Tibial nerve (tissue), 4 donors: ENCODE data around the gene IRF2BPL. TPM values are rescaled to one million over a fixed set of nuclear protein-coding genes. Genes with fewer than 3 reads are reported as not detected.
A peak's percentile ranks its signal among the peaks of the same experiment; 100 is the strongest.

Experiments used
- DNase-seq, 2 donors: peaks; one replicate each; pipeline ENCODE4 v3.0.0-alpha.2; 2019; ENCODE audit warnings: low spot score in 2 of 2
- H3K27ac ChIP-seq, 4 donors: fragments of 200-600 bp; sonication (generic) in 3 of 4; one replicate each; pipeline ENCODE4 v1.5.1; 2017 to 2019; ENCODE audit warnings: mild to moderate bottlenecking in 1 of 4
- H3K27me3 ChIP-seq, 2 donors: fragments of 200-600 bp; sonication (generic) in 1 of 2; one replicate each; pipeline versions ENCODE4 v1.5.1 to v1.6.0; 2017 to 2019
- H3K36me3 ChIP-seq, 3 donors: fragments of 200-600 bp; sonication (generic); one replicate each; pipeline ENCODE4 v1.5.1; 2018 to 2019
- H3K4me1 ChIP-seq, 4 donors: fragments of 200-600 bp; sonication (generic) in 3 of 4; one replicate each; pipeline ENCODE4 v1.5.1; 2017 to 2019
- H3K4me3 ChIP-seq, 4 donors: fragments of 200-600 bp; sonication (generic) in 3 of 4; one replicate each; pipeline ENCODE4 v1.5.1; 2017 to 2019; ENCODE audit warnings: mild to moderate bottlenecking in 1 of 4, moderate library complexity in 1 of 4
- H3K9me3 ChIP-seq, 4 donors: fragments of 200-600 bp; sonication (generic) in 3 of 4; one replicate each; pipeline ENCODE4 v1.5.1; 2017 to 2019
- EP300 ChIP-seq, 2 donors: sonication (generic); formaldehyde crosslinking; IDR thresholded peaks; one replicate each; pipeline ENCODE4 v1.6.1; 2017; ENCODE audit warnings: antibody characterized with exemption in 2 of 2, mild to moderate bottlenecking in 1 of 2
- POLR2A ChIP-seq, 2 donors: fragments of 450-650 bp; IDR thresholded peaks; one replicate each; pipeline ENCODE4 v1.6.1; 2017; ENCODE audit warnings: antibody characterized with exemption in 2 of 2, mild to moderate bottlenecking in 2 of 2, moderate library complexity in 2 of 2
- WGBS, 2 donors: methylation state at CpG; one replicate each; pipeline ENCODE4 v1.1.5; 2018; 5-methylcytosine and 5-hydroxymethylcytosine counted together
- total RNA-seq, 4 donors: library from RNA; depleted of rRNA; stranded (reverse); fragments of >200 nt; gene quantifications; one replicate each; pipeline ENCODE4 v1.1.0, GENCODE V29; 2016
- TF ChIP-seq, protein P1 (sequence below), 5 experiments: fragments of 200-600 bp in 3 of 5; fragments of 450-650 bp in 2 of 5; sonication (generic) in 3 of 5; IDR thresholded peaks; one replicate each; pipeline ENCODE4 v1.5.1; 2016 to 2019; ENCODE audit warnings: antibody characterized with exemption in 5 of 5, mild to moderate bottlenecking in 3 of 5, moderate library complexity in 2 of 5

The IRF2BPL gene
- total RNA-seq, 4 donors from 2014 or later, result 52.4 to 69.2 (median 60.7) TPM

DNA sequence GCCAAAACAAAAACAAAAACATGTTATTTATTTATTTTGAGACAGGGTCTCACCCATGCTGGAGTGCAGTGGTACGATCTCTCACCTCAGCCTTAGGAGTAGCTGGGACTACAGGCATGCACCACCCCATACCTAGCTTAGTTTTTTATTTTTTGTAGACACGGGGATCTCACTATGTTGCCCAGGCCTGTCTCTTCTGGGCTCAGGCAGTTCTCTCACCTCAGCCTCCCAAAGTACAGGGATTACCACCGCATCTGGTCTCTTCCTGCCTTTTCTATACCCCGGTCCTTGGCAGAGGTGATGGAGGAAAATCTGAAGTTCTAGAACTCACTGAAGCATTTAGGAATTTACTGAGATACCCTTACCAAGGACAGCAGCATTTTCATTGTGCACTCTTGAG, 6.8 kb upstream of the IRF2BPL start:
- Histone ChIP-seq H3K27ac (peak overlapping the region in 2 of 4 donors; percentile 99), H3K27me3 (no peaks in the 10 kb centered on the region), H3K4me1 (peaks cover 7 to 90% (median 70%) of the 10 kb centered on the region in 4 donors), H3K36me3 (no peaks in the 10 kb centered on the region), H3K9me3 (no peaks in the 10 kb centered on the region), H3K4me3 (no peak overlapping the region)
- no peak for TF ChIP-seq EP300 (IDR thresholded peaks at IDR 0.05)
- TF ChIP-seq, protein P1, sequence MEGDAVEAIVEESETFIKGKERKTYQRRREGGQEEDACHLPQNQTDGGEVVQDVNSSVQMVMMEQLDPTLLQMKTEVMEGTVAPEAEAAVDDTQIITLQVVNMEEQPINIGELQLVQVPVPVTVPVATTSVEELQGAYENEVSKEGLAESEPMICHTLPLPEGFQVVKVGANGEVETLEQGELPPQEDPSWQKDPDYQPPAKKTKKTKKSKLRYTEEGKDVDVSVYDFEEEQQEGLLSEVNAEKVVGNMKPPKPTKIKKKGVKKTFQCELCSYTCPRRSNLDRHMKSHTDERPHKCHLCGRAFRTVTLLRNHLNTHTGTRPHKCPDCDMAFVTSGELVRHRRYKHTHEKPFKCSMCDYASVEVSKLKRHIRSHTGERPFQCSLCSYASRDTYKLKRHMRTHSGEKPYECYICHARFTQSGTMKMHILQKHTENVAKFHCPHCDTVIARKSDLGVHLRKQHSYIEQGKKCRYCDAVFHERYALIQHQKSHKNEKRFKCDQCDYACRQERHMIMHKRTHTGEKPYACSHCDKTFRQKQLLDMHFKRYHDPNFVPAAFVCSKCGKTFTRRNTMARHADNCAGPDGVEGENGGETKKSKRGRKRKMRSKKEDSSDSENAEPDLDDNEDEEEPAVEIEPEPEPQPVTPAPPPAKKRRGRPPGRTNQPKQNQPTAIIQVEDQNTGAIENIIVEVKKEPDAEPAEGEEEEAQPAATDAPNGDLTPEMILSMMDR (IDR thresholded peaks at IDR 0.05), result no peak
- 87 to 92% methylated on average over 4 of the region's 4 CpGs for WGBS, 2 donors
- DNase-seq, result no peak

DNA sequence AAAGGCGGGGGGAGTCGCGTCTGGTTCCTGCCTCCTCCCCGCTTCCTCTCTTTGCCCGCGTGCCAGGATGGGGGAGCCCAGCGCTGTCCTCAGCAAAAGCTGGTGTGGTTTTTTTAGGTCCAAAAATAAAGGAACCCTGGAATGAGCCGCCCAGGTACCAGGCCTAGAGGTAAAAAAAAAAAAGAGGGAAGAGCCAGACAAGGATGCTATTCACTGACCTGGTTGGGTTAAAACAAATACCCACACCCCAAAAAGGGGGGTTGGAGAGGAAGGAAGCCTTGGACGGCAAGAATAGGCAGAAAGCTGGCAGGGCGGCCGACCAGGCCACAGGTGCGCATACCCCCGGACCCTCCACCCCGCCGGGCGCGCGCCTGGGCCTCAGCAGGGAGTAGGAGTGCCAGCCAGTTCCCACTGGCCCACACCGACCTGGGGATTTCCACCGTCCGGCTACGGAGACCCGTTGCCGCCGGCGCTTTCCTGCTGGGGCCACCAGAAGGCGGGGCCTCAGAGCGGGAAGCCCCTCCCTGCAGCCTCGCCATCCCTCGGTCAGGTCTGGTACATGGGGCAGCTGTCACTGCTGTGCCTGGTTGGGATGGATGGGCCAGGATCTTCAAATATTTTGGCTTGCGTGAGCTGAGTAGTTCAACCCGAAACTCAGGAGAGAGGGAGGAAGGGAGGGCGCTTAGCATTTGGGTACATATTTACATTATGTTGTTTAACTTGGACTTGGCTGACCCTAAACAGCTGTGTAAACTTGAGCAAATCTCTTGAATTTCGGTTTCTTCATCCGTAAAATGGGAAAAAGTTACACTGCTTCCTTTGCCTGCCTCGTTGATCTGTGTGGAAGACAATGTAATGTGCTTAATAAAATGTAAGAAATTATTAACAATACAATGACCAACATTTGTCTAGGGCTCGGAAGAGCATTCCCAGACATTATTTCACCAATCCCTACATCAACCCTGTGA, 5.4 kb upstream of the IRF2BPL start:
- Histone ChIP-seq H3K4me3 (peak overlapping the region; percentile 30 to 64 (median 58)), H3K27ac (peak overlapping the region; percentile 87 to 99 (median 99)), H3K4me1 (peaks cover 7 to 92% (median 74%) of the 10 kb centered on the region in 4 donors), H3K27me3 (no peaks in the 10 kb centered on the region), H3K9me3 (no peaks in the 10 kb centered on the region), H3K36me3 (no peaks in the 10 kb centered on the region)
- TF ChIP-seq POLR2A (IDR thresholded peaks at IDR 0.05), result peak; percentile 7 to 38
- peak in 1 of 2 donors; percentile 68 for TF ChIP-seq EP300 (IDR thresholded peaks at IDR 0.05)
- TF ChIP-seq, protein P1 (IDR thresholded peaks at IDR 0.05), result peak in 1 of 5 experiments; percentile 6
- DNase-seq, result peak; percentile 67 to 72
- 2 to 4% methylated on average over 25 to 35 of the region's 37 CpGs for WGBS, 2 donors

DNA sequence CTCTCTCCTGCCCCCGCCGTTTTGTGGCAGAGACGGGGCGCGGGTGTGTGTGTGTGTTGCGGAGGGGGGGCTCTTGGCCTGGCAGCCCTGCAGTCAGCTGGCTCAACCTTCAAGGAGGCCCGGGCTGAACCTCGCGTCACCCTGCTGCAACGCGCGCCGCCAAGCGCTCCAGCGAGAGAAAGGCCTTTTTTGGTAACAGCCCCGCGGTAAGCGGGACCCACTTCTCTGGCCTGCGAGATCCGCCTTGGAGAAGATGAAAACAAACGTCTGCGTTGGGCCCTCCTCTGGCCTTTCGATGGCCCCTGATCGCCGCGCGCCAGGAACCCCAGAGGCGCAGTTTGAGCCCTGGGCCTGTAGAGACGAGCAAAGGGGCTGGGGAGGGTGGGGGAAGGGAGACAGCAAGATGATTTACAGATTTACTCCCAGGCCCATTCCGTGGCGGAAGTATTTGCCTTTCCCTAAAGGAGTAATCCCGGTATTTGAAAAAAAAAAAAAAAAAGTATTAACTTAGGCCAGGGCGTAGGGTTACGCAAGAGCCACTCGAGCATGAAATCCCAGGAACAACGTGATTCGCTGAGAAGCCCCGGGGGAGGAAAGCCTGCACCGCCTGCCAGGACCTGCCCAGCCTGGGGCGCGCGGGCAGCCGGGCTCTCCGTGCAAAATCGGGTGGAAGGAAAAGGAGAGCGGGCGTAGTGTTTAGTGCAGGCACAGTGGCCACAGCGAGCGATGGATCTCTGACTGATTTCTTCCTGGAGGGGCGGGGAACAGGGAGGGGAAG, 4.5 kb upstream of the IRF2BPL start:
- peak overlapping the region; percentile 30 to 64 (median 58) for H3K4me3 ChIP-seq
- H3K36me3 ChIP-seq, result no peaks in the 10 kb centered on the region
- H3K27me3 ChIP-seq, result no peaks in the 10 kb centered on the region
- no peaks in the 10 kb centered on the region for H3K9me3 ChIP-seq
- peak overlapping the region; percentile 87 to 99 (median 99) for H3K27ac ChIP-seq
- 2 to 4% methylated on average over 41 to 50 of the region's 50 CpGs for WGBS, 2 donors
- H3K4me1 ChIP-seq, result peaks cover 6 to 85% (median 65%) of the 10 kb centered on the region in 4 donors
- DNase-seq, result peak; percentile 89 to 90
- peak; percentile 31 to 46 for TF ChIP-seq POLR2A (IDR thresholded peaks at IDR 0.05)
- peak; percentile 50 to 96 for TF ChIP-seq EP300 (IDR thresholded peaks at IDR 0.05)
- TF ChIP-seq, protein P1 (IDR thresholded peaks at IDR 0.05), result peak in 2 of 5 experiments; percentile 19 to 40

- Histone ChIP-seq H3K4me1 (peaks cover 4 to 79% (median 60%) of the 10 kb centered on the region in 4 donors), H3K4me3 (peak overlapping the region; percentile 30 to 64 (median 58)), H3K27ac (peak overlapping the region; percentile 87 to 99 (median 99)), H3K9me3 (no peaks in the 10 kb centered on the region), H3K36me3 (no peaks in the 10 kb centered on the region), H3K27me3 (no peaks in the 10 kb centered on the region)
- no peak for TF ChIP-seq EP300 (IDR thresholded peaks at IDR 0.05)
- no peak for DNase-seq
- WGBS, 2 donors, result 18 to 32% methylated on average over 12 of the region's 12 CpGs
These were observed 4.0 kb upstream of the IRF2BPL start for GRCh38 chr14:77032491-77032843.

DNA sequence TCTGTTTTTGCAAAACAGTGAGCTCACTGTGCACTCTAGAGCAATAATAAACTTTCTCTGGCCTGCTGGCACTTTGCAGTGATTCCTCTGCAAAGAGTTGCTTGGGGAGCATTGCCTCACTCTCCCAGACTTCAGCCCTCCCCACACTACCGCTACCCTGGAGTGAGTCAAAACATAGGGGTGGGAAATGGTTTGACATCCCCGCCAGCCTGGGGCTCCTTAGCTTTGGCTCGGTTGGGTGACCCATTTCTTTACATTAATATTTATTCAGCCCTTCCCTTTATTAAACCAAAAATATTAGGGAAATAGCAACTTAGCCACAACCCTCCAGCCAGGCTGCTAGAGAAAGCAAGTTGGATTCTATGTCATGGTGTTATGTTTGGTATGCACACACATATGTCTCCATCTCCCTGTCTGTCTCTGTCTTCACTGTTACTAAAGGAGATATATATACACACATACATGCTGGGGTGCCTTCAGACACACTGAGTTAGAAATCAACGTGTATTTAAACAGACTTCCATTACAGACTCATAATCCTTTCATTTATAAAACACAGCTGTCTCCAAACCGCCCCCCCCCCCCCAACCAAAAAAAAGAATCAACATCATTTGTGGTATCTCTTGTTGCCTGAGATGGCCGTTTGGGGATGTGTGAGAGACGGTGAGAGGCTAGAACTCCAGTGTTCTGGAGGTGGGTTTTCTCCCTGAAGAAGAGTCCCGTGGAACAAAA, 3.4 kb upstream of the IRF2BPL start:
- Histone ChIP-seq H3K4me1 (peaks cover 4 to 74% (median 54%) of the 10 kb centered on the region in 4 donors), H3K9me3 (no peaks in the 10 kb centered on the region), H3K27me3 (no peaks in the 10 kb centered on the region), H3K27ac (peak overlapping the region; percentile 87 to 99 (median 99)), H3K36me3 (no peaks in the 10 kb centered on the region), H3K4me3 (no peak overlapping the region)
- TF ChIP-seq POLR2A (IDR thresholded peaks at IDR 0.05) (no peak), EP300 (IDR thresholded peaks at IDR 0.05) (peak in 1 of 2 donors; percentile 71)
- TF ChIP-seq, protein P1 (IDR thresholded peaks at IDR 0.05), result no peak
- DNase-seq, result no peak
- 24 to 26% methylated on average over 8 of the region's 8 CpGs for WGBS, 2 donors
